WTC11 (cell line): ENCODE measurements around the gene TP53BP2. TPM values are rescaled to one million over a fixed set of nuclear protein-coding genes. Genes with fewer than 3 reads are reported as not detected.

Experiments
- ATAC-seq: fragments of 200-7000 bp; cut with Tn5 transposase; 2 replicates; pipeline ENCODE4 v1.10.0; 2021; ENCODE audit warnings: mild to moderate bottlenecking, moderate library complexity
- CTCF ChIA-PET: fragments of 300-600 bp; sonication (Branson Sonifier 250); formaldehyde crosslinking; loops from one replicate; lab custom pipeline; 2021; ENCODE audit warnings: antibody characterized with exemption; lab: Charles Lee
- POLR2A ChIA-PET: fragments of 350-600 bp; sonication (Branson Sonifier 250); formaldehyde crosslinking; loops from one replicate; lab custom pipeline; 2021; ENCODE audit warnings: antibody characterized with exemption; lab: Charles Lee
- DNase-seq: peaks from one replicate; pipeline ENCODE4 v3.0.0; 2021; ENCODE audit warnings: low spot score
- H3K27ac Mint-ChIP-seq: 2 replicates; pipeline ENCODE4 v1.8.0; 2021; ENCODE audit warnings: mixed read lengths
- H3K27me3 Mint-ChIP-seq: 2 replicates; pipeline ENCODE4 v1.8.0; 2021; ENCODE audit warnings: low read depth, mild to moderate bottlenecking, moderate library complexity, mixed read lengths
- H3K36me3 Mint-ChIP-seq: 2 replicates; pipeline ENCODE4 v1.8.0; 2021; ENCODE audit warnings: mixed read lengths
- H3K4me1 Mint-ChIP-seq: 2 replicates; pipeline ENCODE4 v1.8.0; 2022; ENCODE audit warnings: mixed read lengths
- H3K4me3 Mint-ChIP-seq: 2 replicates; pipeline ENCODE4 v1.8.0; 2021; ENCODE audit warnings: mild to moderate bottlenecking, moderate library complexity, mixed read lengths
- H3K9me3 Mint-ChIP-seq: 2 replicates; pipeline ENCODE4 v1.8.0; 2021; ENCODE audit warnings: mixed read lengths
- AR ChIP-seq: fragments of 250-450 bp; sonication (Bioruptor Pico); IDR thresholded peaks from 2 replicates; pipeline ENCODE4 v1.9.0; 2021; ENCODE audit warnings: mild to moderate bottlenecking
- ARID4B ChIP-seq: sonication (generic); formaldehyde crosslinking; IDR thresholded peaks from 2 replicates; pipeline ENCODE4 v1.8.0; 2023; ENCODE audit warnings: missing genetic modification reagents, mild to moderate bottlenecking, borderline replicate concordance
- ATF6 ChIP-seq: sonication (generic); formaldehyde crosslinking; IDR thresholded peaks from 2 replicates; pipeline ENCODE4 v1.8.1; 2023; ENCODE audit warnings: mild to moderate bottlenecking, missing genetic modification reagents
- CREM ChIP-seq: sonication (generic); formaldehyde crosslinking; IDR thresholded peaks from 2 replicates; pipeline ENCODE4 v1.8.1; 2022; ENCODE audit warnings: mild to moderate bottlenecking, missing genetic modification reagents, moderate library complexity
- E2F1 ChIP-seq: sonication (generic); formaldehyde crosslinking; IDR thresholded peaks from 2 replicates; pipeline ENCODE4 v1.8.0; 2022; ENCODE audit warnings: mild to moderate bottlenecking, missing genetic modification reagents
- E2F5 ChIP-seq: sonication (generic); formaldehyde crosslinking; IDR thresholded peaks from 2 replicates; pipeline ENCODE4 v1.8.1; 2022; ENCODE audit warnings: mild to moderate bottlenecking, moderate library complexity, missing genetic modification reagents
- FOXP1 ChIP-seq: sonication (generic); formaldehyde crosslinking; IDR thresholded peaks from 2 replicates; pipeline ENCODE4 v1.8.0; 2022; ENCODE audit warnings: missing genetic modification reagents, mild to moderate bottlenecking, moderate library complexity, borderline replicate concordance
- HMGA2 ChIP-seq: fragments of 250-450 bp; sonication (Bioruptor Pico); IDR thresholded peaks from 2 replicates; pipeline ENCODE4 v1.4.0; 2021; ENCODE audit warnings: mild to moderate bottlenecking, moderate library complexity
- IRF2 ChIP-seq: sonication (generic); formaldehyde crosslinking; IDR thresholded peaks from 2 replicates; pipeline ENCODE4 v1.8.0; 2022; ENCODE audit warnings: low read depth, missing genetic modification reagents, borderline replicate concordance
- JAZF1 ChIP-seq: fragments of 250-450 bp; sonication (Bioruptor Pico); IDR thresholded peaks from 2 replicates; pipeline ENCODE4 v1.9.0; 2021; ENCODE audit warnings: moderate library complexity, mild to moderate bottlenecking, inconsistent platforms
- MYBL2 ChIP-seq: sonication (generic); formaldehyde crosslinking; IDR thresholded peaks from 2 replicates; pipeline ENCODE4 v1.8.1; 2023; ENCODE audit warnings: mild to moderate bottlenecking, moderate library complexity, missing genetic modification reagents
- NR1H2 ChIP-seq: sonication (generic); formaldehyde crosslinking; IDR thresholded peaks from 2 replicates; pipeline ENCODE4 v1.9.0; 2021; ENCODE audit warnings: mild to moderate bottlenecking, moderate library complexity, missing genetic modification reagents
- NR3C1 ChIP-seq: sonication (generic); formaldehyde crosslinking; conservative IDR thresholded peaks from 2 replicates; pipeline ENCODE4 v1.8.1; 2023; ENCODE audit warnings: low read depth, mild to moderate bottlenecking, missing genetic modification reagents
- RORB ChIP-seq: fragments of 250-450 bp; sonication (Bioruptor Pico); IDR thresholded peaks from 2 replicates; pipeline ENCODE4 v1.9.0; 2021; ENCODE audit warnings: mild to moderate bottlenecking
- TEAD1 ChIP-seq: sonication (generic); formaldehyde crosslinking; IDR thresholded peaks from 2 replicates; pipeline ENCODE4 v1.8.0; 2022; ENCODE audit warnings: mild to moderate bottlenecking, missing genetic modification reagents
- ZNF416 ChIP-seq: fragments of 250-450 bp; sonication (Bioruptor Pico); IDR thresholded peaks from 2 replicates; pipeline ENCODE4 v1.9.0; 2021; ENCODE audit warnings: mild to moderate bottlenecking, inconsistent platforms
- ZNF425 ChIP-seq: fragments of 250-450 bp; sonication (Bioruptor Pico); conservative IDR thresholded peaks from 2 replicates; pipeline ENCODE4 v1.9.0; 2021; ENCODE audit warnings: mild to moderate bottlenecking
- total RNA-seq: library from RNA; stranded (reverse); gene quantifications from 3 replicates; pipeline ENCODE4 v1.2.3, GENCODE V29; 2021

The TP53BP2 gene
- total RNA-seq, 1 experiment from 2014 or later: 42.7 TPM

GRCh38 chr1:223802032-223802431 is 43.7 kb downstream of the TP53BP2 start:
- peaks cover under 1% of the 10 kb centered on the region; the same call in 1 of the 2 replicates for H3K9me3 Mint-ChIP-seq
- CTCF ChIA-PET: interaction anchor here (1.2 kb wide), 1 partner anchor 44 kb away, joined by 4 read pairs; the partner anchor contains the start of gene TP53BP2
- H3K4me3 Mint-ChIP-seq: no peak overlapping the region
- POLR2A ChIA-PET: no interaction called here
- no peak overlapping the region for H3K27ac Mint-ChIP-seq
- ATAC-seq: no peak
- H3K27me3 Mint-ChIP-seq: no peaks in the 10 kb centered on the region
- peaks cover 67% of the 10 kb centered on the region for H3K36me3 Mint-ChIP-seq
- H3K4me1 Mint-ChIP-seq: no peaks in the 10 kb centered on the region
- DNase-seq: no peak
- no peak for TF ChIP-seq JAZF1
- TF ChIP-seq NR3C1: no peak
- TF ChIP-seq FOXP1 (CRISPR knock-in tag): no peak
- TF ChIP-seq NR1H2 (CRISPR knock-in tag): no peak
- TF ChIP-seq CREM (CRISPR knock-in tag): no peak
- TF ChIP-seq RORB: no peak
- no peak for TF ChIP-seq ARID4B (CRISPR knock-in tag)
- no peak for TF ChIP-seq E2F1 (CRISPR knock-in tag)
- no peak for TF ChIP-seq TEAD1
- no peak for TF ChIP-seq E2F5 (CRISPR knock-in tag)
- no peak for TF ChIP-seq MYBL2 (CRISPR knock-in tag)
- TF ChIP-seq AR (CRISPR knock-in tag): no peak
- TF ChIP-seq IRF2: no peak

GRCh38 chr1:223796210-223796609 is 49.5 kb downstream of the TP53BP2 start:
- CTCF ChIA-PET: interaction anchor here (0.6 kb wide), 1 partner anchor 16 kb away, joined by 4 read pairs; no protein-coding TSS in a partner anchor

More at GRCh38 chr1:223796210-223796609, 49.5 kb downstream of the TP53BP2 start:
- Mint-ChIP-seq H3K4me3 (no peak overlapping the region), H3K9me3 (no peaks in the 10 kb centered on the region), H3K4me1 (no peaks in the 10 kb centered on the region), H3K27ac (no peak overlapping the region; the same call in 1 of the 2 replicates), H3K27me3 (no peaks in the 10 kb centered on the region), H3K36me3 (peaks cover 59% of the 10 kb centered on the region)
- no peak for DNase-seq
- ATAC-seq: no peak
- TF ChIP-seq ATF6 (CRISPR knock-in tag): no peak
- no peak for TF ChIP-seq HMGA2 (CRISPR knock-in tag)
- no peak for TF ChIP-seq ZNF425 (CRISPR knock-in tag)
- no peak for TF ChIP-seq ZNF416 (CRISPR knock-in tag)
- POLR2A ChIA-PET: no interaction called here
